H54 (cell line): ENCODE measurements around the gene IL17RD.

ENCODE experiments used
- DNase-seq: peaks from one replicate; pipeline ENCODE4 v3.0.0; 2011; ENCODE audit warnings: low spot score, mixed read lengths; ENCODE audit not compliant: insufficient read length
- FAIRE-seq: peaks from 3 replicates; lab custom pipeline; 2011; peaks lifted over from hg19 to GRCh38; lab: Jason Lieb, UNC
- POLR2A ChIP-seq: IDR thresholded peaks from 2 replicates; pipeline ENCODE4 v1.6.1; 2011; ENCODE audit warnings: low read depth, mild to moderate bottlenecking, low read length

IL17RD gene

DNA sequence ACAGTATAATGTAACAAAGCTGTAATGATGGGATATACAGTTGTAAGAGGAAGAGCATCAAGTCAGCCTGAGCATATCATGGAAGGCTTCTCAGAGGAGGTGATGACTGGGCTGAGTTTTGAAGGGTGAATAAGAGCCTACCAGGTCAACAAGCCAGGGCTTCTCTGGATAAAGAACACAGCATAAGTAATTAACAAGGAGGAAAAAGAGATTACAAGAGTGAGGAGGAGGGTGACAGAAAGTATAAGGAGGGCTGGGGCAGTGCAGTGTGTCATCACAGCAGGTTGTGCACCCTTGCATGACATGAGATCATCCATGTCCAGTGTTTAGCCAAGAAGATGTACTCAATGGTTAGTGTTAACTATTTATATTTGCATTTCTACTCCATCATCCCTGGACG lies 121.6 kb downstream of the IL17RD start:
- FAIRE-seq = no peak

DNA sequence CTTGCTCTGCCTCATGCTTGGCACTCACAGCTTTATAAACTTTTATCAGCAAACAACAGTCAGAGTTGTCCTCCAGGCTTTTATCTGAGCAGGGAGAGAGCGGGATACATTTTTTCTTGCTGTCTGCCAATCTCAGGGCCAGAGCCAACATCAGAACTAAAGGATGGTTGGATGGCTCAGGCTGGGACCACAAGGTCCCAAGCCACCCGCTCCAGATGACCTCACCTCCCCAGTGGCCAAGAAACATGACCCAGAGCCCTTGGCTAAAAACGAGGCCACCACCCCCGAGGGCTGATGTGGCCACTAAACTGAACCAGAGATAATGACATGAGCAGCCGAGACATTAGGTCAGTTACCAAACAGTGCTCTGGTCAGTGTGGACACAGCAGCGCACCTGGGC lies 123.5 kb downstream of the IL17RD start:
- FAIRE-seq (no peak), DNase-seq (no peak)
- TF ChIP-seq POLR2A = no peak

More for the DNA sequence above, 121.6 kb downstream of the IL17RD start:
- no peak for TF ChIP-seq POLR2A
- no peak for DNase-seq
